ENCODE measurements around the gene VAV2.

Gene VAV2

DNA sequence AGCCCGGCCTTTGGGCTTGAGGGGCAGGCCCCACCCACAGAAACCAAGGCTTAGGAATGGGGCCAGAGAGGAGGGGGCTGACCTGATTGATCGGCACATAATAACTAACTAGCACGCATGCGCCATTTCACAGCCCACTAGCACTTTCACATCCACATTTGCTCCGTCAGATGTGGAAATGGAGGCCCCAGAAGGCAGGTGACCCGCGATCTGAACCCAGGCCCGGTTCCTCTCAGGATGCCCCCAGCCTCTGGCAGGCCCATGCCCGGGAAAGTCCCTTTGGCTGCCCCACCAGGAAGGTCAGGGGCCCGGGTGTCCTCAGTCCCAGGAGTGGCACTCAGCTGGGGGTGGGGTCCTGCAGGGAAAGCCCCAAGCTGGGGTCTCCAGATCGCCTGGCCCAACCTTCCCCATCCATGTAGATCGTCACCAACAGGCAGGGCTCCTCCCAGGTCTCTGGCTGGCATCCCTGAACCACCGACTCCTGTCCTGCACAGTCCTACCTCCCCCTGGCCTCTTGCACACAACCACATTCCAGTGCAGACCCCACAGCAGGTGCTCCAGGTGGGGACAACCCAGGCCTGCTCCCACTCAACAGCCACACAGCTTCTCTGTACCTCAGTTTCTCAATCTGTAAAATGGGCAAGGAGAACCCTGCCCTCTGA is 46.7 kb downstream of the VAV2 start:
- no peak overlapping the region for H3K27ac ChIP-seq
- TF ChIP-seq ZFX (IDR thresholded peaks at IDR 0.05), result no peak
- TF ChIP-seq, protein P1, sequence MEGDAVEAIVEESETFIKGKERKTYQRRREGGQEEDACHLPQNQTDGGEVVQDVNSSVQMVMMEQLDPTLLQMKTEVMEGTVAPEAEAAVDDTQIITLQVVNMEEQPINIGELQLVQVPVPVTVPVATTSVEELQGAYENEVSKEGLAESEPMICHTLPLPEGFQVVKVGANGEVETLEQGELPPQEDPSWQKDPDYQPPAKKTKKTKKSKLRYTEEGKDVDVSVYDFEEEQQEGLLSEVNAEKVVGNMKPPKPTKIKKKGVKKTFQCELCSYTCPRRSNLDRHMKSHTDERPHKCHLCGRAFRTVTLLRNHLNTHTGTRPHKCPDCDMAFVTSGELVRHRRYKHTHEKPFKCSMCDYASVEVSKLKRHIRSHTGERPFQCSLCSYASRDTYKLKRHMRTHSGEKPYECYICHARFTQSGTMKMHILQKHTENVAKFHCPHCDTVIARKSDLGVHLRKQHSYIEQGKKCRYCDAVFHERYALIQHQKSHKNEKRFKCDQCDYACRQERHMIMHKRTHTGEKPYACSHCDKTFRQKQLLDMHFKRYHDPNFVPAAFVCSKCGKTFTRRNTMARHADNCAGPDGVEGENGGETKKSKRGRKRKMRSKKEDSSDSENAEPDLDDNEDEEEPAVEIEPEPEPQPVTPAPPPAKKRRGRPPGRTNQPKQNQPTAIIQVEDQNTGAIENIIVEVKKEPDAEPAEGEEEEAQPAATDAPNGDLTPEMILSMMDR (conservative IDR thresholded peaks at IDR 0.05), result no peak

DNA sequence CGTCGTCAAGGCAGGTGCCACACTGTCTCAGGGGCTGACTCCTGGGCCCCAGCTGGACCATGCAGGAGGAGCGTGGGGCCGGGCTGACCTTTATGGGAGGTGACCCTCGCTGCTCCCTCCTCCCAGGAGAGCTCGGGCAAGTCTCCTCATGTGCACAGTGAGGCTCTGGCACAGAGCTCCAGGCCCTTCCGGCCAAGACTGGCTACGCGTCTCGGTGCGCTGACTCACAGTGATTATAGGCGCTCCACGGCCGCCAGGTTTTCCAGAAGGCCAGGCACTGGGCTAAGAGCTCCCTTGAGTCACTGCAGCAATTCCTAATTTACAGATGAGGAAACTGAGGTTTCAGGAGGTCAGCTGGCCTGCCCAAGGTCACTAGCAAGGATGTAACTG is 47.4 kb downstream of the VAV2 start:
- TF ChIP-seq, protein P1 (conservative IDR thresholded peaks at IDR 0.05), result no peak
- no peak for TF ChIP-seq ZFX (IDR thresholded peaks at IDR 0.05)
- H3K27ac ChIP-seq, result no peak overlapping the region

DNA sequence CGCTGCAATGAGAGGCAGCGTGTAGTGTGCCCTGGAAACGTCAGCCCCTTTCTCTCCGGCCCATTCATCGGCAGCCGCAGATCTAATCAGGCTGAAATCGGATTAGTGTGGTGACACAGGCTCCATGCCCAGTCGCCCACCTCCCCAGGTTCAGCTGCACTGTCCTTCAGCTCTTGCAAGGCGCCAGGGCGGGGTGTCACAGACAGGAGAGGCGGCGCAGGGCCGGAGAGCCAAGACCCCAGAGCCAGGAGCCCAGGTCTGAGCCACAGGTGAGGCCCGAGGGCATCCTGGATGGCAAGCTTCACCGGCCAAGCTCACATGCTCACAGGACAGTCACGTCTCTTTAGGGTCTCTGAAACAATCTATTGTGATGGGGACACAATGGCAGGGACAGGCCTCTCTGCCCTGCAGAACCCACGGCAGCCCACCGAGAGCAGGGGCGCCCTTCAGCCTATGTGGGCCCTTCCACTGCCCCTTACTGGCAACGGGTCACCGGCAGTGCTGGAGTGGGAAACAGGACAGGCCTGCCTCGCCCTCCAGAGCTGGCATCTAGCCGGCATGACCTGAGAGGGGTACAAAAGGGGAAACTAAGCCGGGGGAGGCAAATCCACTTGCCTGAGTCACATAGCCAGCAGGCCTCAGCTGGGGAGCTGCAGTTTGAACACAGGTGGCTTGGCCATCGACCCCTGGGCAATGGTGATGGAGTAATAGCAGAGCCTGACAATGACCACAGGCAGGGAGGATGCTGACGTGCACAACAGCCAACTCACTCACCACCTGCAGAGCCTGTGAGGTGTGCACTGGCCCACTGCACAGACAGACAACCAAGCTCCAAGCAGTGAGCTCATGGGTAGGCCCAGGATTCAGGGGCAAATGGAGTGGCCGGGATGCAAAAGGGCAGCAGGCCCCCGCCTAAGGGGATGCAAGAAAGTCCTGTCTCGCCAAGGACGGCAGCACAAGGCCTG is 48.1 kb downstream of the VAV2 start:
- no peak overlapping the region for H3K27ac ChIP-seq
- TF ChIP-seq, protein P1 (conservative IDR thresholded peaks at IDR 0.05), result no peak
- no peak for TF ChIP-seq ZFX (IDR thresholded peaks at IDR 0.05)

DNA sequence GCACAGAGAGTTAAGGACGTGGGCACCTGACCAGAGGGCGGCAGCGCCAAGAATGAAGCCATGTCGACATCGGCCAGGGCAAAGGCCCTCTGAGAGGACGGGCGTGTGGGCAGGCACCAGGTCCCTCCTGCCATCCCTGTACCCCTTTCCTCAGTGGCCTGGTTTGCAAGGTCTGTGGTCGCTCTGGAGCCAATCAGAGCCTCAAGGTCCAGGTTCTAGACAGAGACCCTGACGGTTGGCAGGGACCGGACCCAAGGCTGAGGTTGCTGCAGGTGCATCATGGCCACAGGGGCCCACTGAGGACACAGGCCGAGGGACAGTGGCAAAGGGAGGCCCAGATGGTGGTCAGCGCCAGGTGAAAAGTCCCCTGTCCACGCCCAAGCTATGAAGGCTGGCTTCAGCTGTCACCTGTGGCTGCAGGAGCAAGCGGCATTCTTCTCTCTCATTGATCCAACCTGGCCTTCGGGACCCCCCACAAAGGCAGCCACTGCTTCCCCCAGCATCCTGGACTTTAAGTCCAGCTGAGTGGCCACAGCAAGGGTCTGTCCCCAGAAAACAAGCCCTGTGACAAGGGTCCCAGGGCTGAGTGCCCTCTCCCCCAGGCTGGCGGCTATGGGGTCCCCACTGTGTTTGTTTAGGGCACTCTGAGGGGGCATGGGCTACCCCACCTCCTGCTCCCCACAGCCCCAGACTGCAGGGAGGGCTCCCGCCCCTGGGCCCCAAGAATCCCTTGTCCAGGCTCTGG is 48.9 kb downstream of the VAV2 start:
- H3K27ac ChIP-seq, result no peak overlapping the region; the same call in 1 of the 2 replicates
- TF ChIP-seq, protein P1 (conservative IDR thresholded peaks at IDR 0.05), result no peak
- no peak for TF ChIP-seq ZFX (IDR thresholded peaks at IDR 0.05)

DNA sequence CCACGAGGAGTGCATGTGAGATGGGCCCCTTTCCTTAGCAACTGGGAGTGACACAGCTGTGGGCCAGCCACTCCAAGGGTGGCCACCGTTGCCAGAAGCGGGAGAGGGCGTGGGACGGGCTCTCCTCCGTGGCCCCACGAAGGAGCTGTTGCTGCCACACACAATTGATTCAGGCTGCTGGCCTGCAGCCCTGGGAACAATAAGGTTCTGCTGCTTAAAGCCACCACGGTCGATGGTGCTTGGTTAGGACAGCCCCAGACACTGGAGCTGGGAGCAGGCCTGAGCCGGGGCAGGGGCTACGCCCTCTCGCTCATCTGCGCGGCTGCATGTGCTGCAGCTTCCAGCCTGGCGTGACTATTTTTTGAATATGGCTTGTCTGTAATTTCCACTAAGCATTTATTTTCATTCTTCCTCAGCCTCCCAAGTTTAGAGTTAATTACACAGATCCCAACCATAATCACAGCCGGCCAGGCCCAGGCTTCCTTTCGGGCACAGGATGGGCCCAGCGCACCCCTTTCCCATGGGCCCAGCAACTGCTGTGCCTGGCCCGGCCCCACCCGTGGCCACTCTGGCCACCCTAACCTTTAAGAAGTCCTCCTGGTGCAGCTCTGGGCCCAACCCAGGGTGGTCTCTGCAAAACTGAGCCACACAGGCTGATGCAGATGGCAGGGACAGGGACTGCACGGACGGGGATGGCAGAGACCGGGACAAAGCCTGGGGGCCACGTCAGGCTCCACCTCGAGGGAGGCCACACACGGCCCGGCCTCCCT is 49.7 kb downstream of the VAV2 start:
- H3K27ac ChIP-seq, result no peak overlapping the region; the same call in 1 of the 2 replicates
- TF ChIP-seq, protein P1 (conservative IDR thresholded peaks at IDR 0.05), result no peak
- no peak for TF ChIP-seq ZFX (IDR thresholded peaks at IDR 0.05)

DNA sequence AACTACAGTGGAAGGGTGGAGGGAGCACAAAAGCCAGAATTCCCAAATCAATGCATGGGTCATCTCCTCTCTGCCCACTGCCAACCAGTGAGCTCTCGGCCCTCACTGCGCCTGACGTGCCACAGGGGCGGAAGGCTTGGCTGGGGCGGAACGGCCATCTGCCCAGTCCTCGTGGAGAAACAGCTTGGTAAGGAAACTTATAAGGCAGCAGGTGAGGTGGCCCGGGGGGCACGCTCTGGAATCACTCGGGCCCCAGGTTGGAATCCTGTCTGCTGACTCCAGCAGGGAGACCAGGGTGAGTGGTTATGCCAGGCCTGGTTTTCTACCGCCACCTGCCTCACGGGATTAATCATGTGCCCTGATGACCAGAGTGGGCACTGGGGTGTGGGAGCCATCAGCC is 52.3 kb downstream of the VAV2 start:
- no peak for TF ChIP-seq ZFX (IDR thresholded peaks at IDR 0.05)
- TF ChIP-seq, protein P1 (conservative IDR thresholded peaks at IDR 0.05), result no peak
- no peak overlapping the region for H3K27ac ChIP-seq

Measured in C4-2B (cell line).